ENCODE data around the gene ODAD4.

The ODAD4 gene

GRCh38 chr17:41930009-41930832, at the start of gene ODAD4:
ODAD4 (plus strand) TSS chr17:41930617; CDS start chr17:41930724, 107 bp downstream.
- Histone ChIP-seq H3K36me3 (ENCODE audit: insufficient read depth, low read length) (no peaks in the 10 kb centered on the region), H3K4me3 (ENCODE audit: low read length, poor library complexity, severe bottlenecking) (peak within 1 kb of the TSS; percentile 79), H3K79me2 (ENCODE audit: insufficient read depth, low read length) (peaks cover 13% of the 10 kb centered on the region; the same call in 1 of the 2 replicates), H3K9ac (ENCODE audit: low read depth, low read length, poor library complexity, severe bottlenecking) (peak within 1 kb of the TSS; percentile 85), H3K9me3 (ENCODE audit: insufficient read depth, low read depth, low read length) (no peaks in the 10 kb centered on the region), H3K4me2 (ENCODE audit: low read depth, low read length, poor library complexity, severe bottlenecking) (peak within 1 kb of the TSS; percentile 90), H3K27me3 (ENCODE audit: insufficient read depth, low read length, poor library complexity, severe bottlenecking) (no peaks in the 10 kb centered on the region), H4K20me1 (ENCODE audit: insufficient read depth, low read length, poor library complexity, severe bottlenecking) (no peaks in the 10 kb centered on the region), H2AFZ (ENCODE audit: low read length) (peak within 1 kb of the TSS; percentile 77), H3K4me1 (ENCODE audit: insufficient read depth, low read length, poor library complexity, severe bottlenecking) (peaks cover 26% of the 10 kb centered on the region), H3K9me2 (replicated peaks; ENCODE audit: low read depth, low read length) (no peaks in the 10 kb centered on the region), H3F3A (ENCODE audit: low read depth) (no peaks in the 10 kb centered on the region)
- no peak for TF ChIP-seq EZH2phosphoT487 (IDR thresholded peaks at IDR 0.05; ENCODE audit: borderline replicate concordance)
- peak; percentile 56 for TF ChIP-seq CTCF (conservative IDR thresholded peaks at IDR 0.05; ENCODE audit: low read length)

GRCh38 chr17:41882756-41883155, 47.7 kb upstream of the ODAD4 start:
- Histone ChIP-seq H3K79me2 (ENCODE audit: insufficient read depth, low read length) (no peaks in the 10 kb centered on the region; the same call in 1 of the 2 replicates), H3K36me3 (ENCODE audit: insufficient read depth, low read length) (peaks cover 91% of the 10 kb centered on the region), H3F3A (ENCODE audit: low read depth) (no peaks in the 10 kb centered on the region), H3K4me2 (ENCODE audit: low read depth, low read length, poor library complexity, severe bottlenecking) (no peak overlapping the region), H3K4me3 (ENCODE audit: low read length, poor library complexity, severe bottlenecking) (no peak overlapping the region), H3K9ac (ENCODE audit: low read depth, low read length, poor library complexity, severe bottlenecking) (no peak overlapping the region), H3K4me1 (ENCODE audit: insufficient read depth, low read length, poor library complexity, severe bottlenecking) (no peaks in the 10 kb centered on the region), H3K9me2 (replicated peaks; ENCODE audit: low read depth, low read length) (no peaks in the 10 kb centered on the region), H3K27me3 (ENCODE audit: insufficient read depth, low read length, poor library complexity, severe bottlenecking) (no peaks in the 10 kb centered on the region), H3K9me3 (ENCODE audit: insufficient read depth, low read depth, low read length) (no peaks in the 10 kb centered on the region), H4K20me1 (ENCODE audit: insufficient read depth, low read length, poor library complexity, severe bottlenecking) (no peaks in the 10 kb centered on the region), H2AFZ (ENCODE audit: low read length) (no peak overlapping the region)
- no peak for TF ChIP-seq CTCF (conservative IDR thresholded peaks at IDR 0.05; ENCODE audit: low read length)
- TF ChIP-seq EZH2phosphoT487 (IDR thresholded peaks at IDR 0.05; ENCODE audit: borderline replicate concordance) = no peak

DNA sequence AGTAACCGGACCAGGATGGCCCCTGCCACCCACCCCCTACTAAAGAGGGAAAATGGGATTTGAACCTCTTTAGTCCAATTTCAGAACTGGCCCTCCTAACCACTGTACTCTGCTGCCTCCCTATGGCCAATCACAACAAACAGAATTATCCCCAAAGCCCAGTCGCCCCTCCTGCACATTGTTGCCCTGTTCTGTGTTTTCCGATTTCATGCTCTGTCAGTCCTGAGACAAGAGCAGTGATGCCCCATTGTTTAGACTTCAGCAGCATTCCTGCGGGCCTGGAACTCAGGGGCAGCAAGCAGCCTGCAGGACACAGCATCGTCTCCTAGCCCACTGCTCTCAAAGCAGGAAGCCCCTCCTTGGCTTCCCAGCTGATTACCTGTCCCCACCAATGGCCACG, 44.7 kb upstream of the ODAD4 start:
- Histone ChIP-seq H3K27me3 (ENCODE audit: insufficient read depth, low read length, poor library complexity, severe bottlenecking) (no peaks in the 10 kb centered on the region), H3F3A (ENCODE audit: low read depth) (no peaks in the 10 kb centered on the region), H3K36me3 (ENCODE audit: insufficient read depth, low read length) (peaks cover 87% of the 10 kb centered on the region; the same call in 1 of the 2 replicates), H3K4me1 (ENCODE audit: insufficient read depth, low read length, poor library complexity, severe bottlenecking) (no peaks in the 10 kb centered on the region), H3K79me2 (ENCODE audit: insufficient read depth, low read length) (no peaks in the 10 kb centered on the region), H4K20me1 (ENCODE audit: insufficient read depth, low read length, poor library complexity, severe bottlenecking) (no peaks in the 10 kb centered on the region), H3K4me3 (ENCODE audit: low read length, poor library complexity, severe bottlenecking) (no peak overlapping the region), H3K4me2 (ENCODE audit: low read depth, low read length, poor library complexity, severe bottlenecking) (no peak overlapping the region), H3K9ac (ENCODE audit: low read depth, low read length, poor library complexity, severe bottlenecking) (no peak overlapping the region), H3K9me3 (ENCODE audit: insufficient read depth, low read depth, low read length) (no peaks in the 10 kb centered on the region), H3K9me2 (replicated peaks; ENCODE audit: low read depth, low read length) (no peaks in the 10 kb centered on the region), H2AFZ (ENCODE audit: low read length) (no peak overlapping the region)
- TF ChIP-seq CTCF (conservative IDR thresholded peaks at IDR 0.05; ENCODE audit: low read length) = peak; percentile 48
- no peak for TF ChIP-seq EZH2phosphoT487 (IDR thresholded peaks at IDR 0.05; ENCODE audit: borderline replicate concordance)

All from Loucy (cell line).